Colon (tissue), 2 donors: ENCODE measurements around the gene LRRTM2.
"Not testable (repeated sequence)": the region's sequence is repeated elsewhere in the genome, so short reads cannot be mapped to it uniquely, and the experiment has no call there.

Source experiments
- FAIRE-seq: peaks from 2 replicates; lab custom pipeline; 2012; peaks lifted over from hg19 to GRCh38; lab: Jason Lieb, UNC
- donor health status: control.
- donor health status: control.

Gene LRRTM2

GRCh38 chr5:138837160-138837559 lies 38.0 kb downstream of the LRRTM2 start:
- no peak for FAIRE-seq

GRCh38 chr5:138834853-138835252 lies 40.3 kb downstream of the LRRTM2 start:
- FAIRE-seq = not testable (repeated sequence)

- FAIRE-seq = no peak
Observed at GRCh38 chr5:138833726-138834480, 41.2 kb downstream of the LRRTM2 start.

- FAIRE-seq = no peak
Observed at GRCh38 chr5:138833080-138833479, 42.1 kb downstream of the LRRTM2 start.

- FAIRE-seq = no peak
Observed at GRCh38 chr5:138832218-138832617, 42.9 kb downstream of the LRRTM2 start.

GRCh38 chr5:138831703-138832102 lies 43.4 kb downstream of the LRRTM2 start:
- no peak for FAIRE-seq

- no peak for FAIRE-seq
Observed at GRCh38 chr5:138829341-138829740, 45.8 kb downstream of the LRRTM2 start.

- FAIRE-seq = no peak
Observed at GRCh38 chr5:138828556-138828955, 46.6 kb downstream of the LRRTM2 start.

- no peak for FAIRE-seq
Observed at GRCh38 chr5:138824924-138825863, 49.9 kb downstream of the LRRTM2 start.

GRCh38 chr5:138824516-138824915 lies 50.6 kb downstream of the LRRTM2 start:
- no peak for FAIRE-seq

- no peak for FAIRE-seq
Observed at GRCh38 chr5:138820695-138821094, 54.4 kb downstream of the LRRTM2 start.

- no peak for FAIRE-seq
Observed at GRCh38 chr5:138819081-138819480, 56.1 kb downstream of the LRRTM2 start.
